Gastroesophageal sphincter (tissue), 4 donors: ENCODE results near the gene SECTM1. TPM values are rescaled to one million over a fixed set of nuclear protein-coding genes. Genes with fewer than 3 reads are reported as not detected.

Experiments used
- ATAC-seq: fragments of 150-250 bp; one replicate; pipeline ENCODE4 v1.9.1; 2016; ENCODE audit warnings: mild to moderate bottlenecking, moderate library complexity
- H3K27ac ChIP-seq, 4 donors: fragments of 200-600 bp; sonication (generic) in 3 of 4; 1 replicate in 3 of 4; 2 replicates in 1 of 4; pipeline ENCODE4 v1.5.1; 2016 to 2019
- H3K27me3 ChIP-seq: fragments of 200-600 bp; sonication (generic); one replicate; pipeline ENCODE4 v1.5.1; 2019
- H3K36me3 ChIP-seq, 2 donors: fragments of 200-600 bp; sonication (generic); one replicate each; pipeline ENCODE4 v1.5.1; 2019; ENCODE audit warnings: control low read depth in 1 of 2
- H3K4me1 ChIP-seq, 3 donors: fragments of 200-600 bp; sonication (generic); 1 replicate in 2 of 3; 2 replicates in 1 of 3; pipeline ENCODE4 v1.5.1; 2016 to 2019; ENCODE audit warnings: control low read depth in 2 of 3
- H3K4me3 ChIP-seq, 2 donors: fragments of 200-600 bp; sonication (generic); one replicate each; pipeline ENCODE4 v1.5.1; 2019; ENCODE audit warnings: mild to moderate bottlenecking in 1 of 2, moderate library complexity in 1 of 2
- H3K9me3 ChIP-seq, 3 donors: fragments of 200-600 bp; sonication (generic); one replicate each; pipeline ENCODE4 v1.5.1; 2017 to 2019; ENCODE audit warnings: control low read depth in 2 of 3
- EP300 ChIP-seq: sonication (generic); formaldehyde crosslinking; IDR thresholded peaks from one replicate; pipeline ENCODE4 v1.6.1; 2017; ENCODE audit warnings: antibody characterized with exemption, mild to moderate bottlenecking
- POLR2A ChIP-seq, 2 donors: fragments of 450-650 bp; IDR thresholded peaks; one replicate each; pipeline ENCODE4 v1.6.1; 2017; ENCODE audit warnings: antibody characterized with exemption in 2 of 2, mild to moderate bottlenecking in 2 of 2, moderate library complexity in 1 of 2
- POLR2AphosphoS5 ChIP-seq: sonication (generic); formaldehyde crosslinking; IDR thresholded peaks from one replicate; pipeline ENCODE4 v1.6.1; 2017; ENCODE audit warnings: antibody characterized with exemption
- WGBS, 2 donors: methylation state at CpG; one replicate each; pipeline ENCODE4 v1.1.5; 2018; ENCODE audit warnings: low coverage in 1 of 2; 5-methylcytosine and 5-hydroxymethylcytosine counted together
- total RNA-seq, 4 donors: library from RNA; depleted of rRNA; stranded (reverse); fragments of >200 nt; gene quantifications; one replicate each; pipeline ENCODE4 v1.1.0, GENCODE V29; 2016
- TF ChIP-seq, protein P1 (sequence below), 4 experiments: fragments of 200-600 bp in 2 of 4; fragments of 450-650 bp in 2 of 4; sonication (generic) in 1 of 4; IDR thresholded peaks; one replicate each; pipeline ENCODE4 v1.5.1; 2017 to 2019; ENCODE audit warnings: antibody characterized with exemption in 4 of 4, mild to moderate bottlenecking in 2 of 4, moderate library complexity in 2 of 4

The SECTM1 gene
- total RNA-seq, 4 donors from 2014 or later: 6.1 to 22.3 (median 17.6) TPM

DNA sequence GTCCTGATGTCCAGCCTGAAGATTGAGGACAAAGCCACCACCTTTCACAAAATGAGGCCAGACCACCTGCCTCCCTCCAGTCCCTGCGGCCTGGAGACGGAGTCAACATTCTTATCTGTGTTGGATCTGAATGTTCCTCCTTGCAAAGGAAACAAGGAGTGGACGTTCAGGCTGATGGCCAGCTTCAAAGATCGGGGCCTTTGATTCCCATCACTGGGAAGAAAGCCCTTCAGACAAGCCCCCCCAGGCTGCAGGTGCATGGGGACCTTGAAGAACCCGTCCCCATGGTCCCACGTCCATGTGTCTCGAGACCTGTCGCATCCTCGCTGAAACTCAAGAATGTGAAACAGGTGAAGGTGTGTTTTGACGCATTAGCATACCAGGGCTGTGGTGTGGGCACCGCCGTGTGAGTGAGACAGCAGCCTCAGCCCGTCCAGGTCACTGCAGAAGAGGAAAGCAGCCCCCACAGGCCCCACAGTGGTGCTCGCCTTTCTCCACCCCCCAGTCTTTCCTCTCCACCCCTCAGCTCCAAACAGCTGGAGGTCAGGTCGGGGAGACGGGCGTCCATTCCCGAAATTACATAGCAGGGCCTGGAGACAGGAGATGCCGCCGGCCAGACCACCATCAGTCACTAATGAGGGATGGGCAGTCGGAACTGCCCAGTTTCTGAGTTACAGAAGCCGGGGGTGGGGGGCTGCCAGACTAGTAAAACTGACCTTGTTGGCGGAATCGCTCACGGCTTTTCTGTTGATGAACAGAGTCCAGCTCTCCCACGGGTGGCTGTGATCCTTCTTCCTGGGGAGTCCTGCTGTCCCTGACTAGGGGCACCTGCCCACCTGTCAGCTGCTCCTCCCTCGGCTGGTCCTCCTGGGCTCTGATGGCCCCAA lies 59.2 kb downstream of the SECTM1 start:
- 60 to 64% methylated on average over 1 to 8 of the region's 27 CpGs for WGBS, 2 donors

DNA sequence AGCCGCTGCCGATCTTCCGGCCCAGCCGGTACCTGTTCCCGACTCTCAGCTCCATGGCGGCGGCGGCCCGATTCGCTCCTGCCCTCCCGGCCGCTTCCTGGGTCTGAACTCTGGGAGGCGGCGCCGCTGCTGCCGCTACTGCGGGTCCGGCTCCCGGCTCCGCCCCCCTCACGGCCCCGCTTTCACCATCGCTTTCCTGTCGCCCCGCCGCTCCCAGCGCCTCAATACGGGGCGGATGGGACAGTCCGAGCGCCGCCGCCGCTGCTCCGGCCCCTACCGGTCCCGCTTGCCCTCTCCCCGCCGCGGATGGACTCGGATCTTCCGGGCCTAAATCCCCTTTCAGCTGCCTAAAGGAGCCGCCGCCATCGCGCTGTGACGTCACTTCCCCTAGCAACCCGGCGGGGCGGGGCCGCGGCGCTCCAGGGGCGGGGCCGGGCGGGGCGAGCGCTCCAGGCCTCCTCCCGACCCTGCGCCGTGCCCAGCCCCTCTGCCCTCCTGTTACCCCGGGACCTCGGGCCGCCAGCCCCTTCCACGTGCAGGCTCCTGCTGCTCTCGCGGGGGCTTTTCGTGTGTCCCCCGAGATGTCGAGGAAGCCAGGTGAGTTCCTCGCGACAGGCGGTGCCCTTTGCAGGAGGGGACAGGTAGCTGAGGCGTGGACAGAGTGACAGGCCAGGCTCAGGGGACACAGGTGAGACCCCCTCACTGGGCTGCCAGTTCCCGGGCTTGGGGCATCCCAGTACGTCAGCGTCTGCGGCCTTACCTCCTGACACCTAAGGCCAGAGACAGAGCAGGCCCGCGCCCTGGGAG lies 60.0 kb downstream of the SECTM1 start, which contains the start of gene CSNK1D:
Gene CSNK1D (minus strand): TSS at position 374 of the 807 bp plus-strand sequence. CDS start 319 bp downstream, at position 55.
- H3K27ac ChIP-seq: peak within 1 kb of the TSS; percentile 98 to 100 (median 100)
- peaks cover 0 to 63% (median 46%) of the 10 kb centered on the region in 3 donors for H3K4me1 ChIP-seq
- H3K36me3 ChIP-seq: peaks cover 0 to 45% of the 10 kb centered on the region in 2 donors
- peak; percentile 95 for TF ChIP-seq POLR2AphosphoS5
- peak; percentile 92 to 94 for TF ChIP-seq POLR2A (IDR thresholded peaks at IDR 0.05)
- TF ChIP-seq EP300: peak; percentile 25
- TF ChIP-seq, protein P1, sequence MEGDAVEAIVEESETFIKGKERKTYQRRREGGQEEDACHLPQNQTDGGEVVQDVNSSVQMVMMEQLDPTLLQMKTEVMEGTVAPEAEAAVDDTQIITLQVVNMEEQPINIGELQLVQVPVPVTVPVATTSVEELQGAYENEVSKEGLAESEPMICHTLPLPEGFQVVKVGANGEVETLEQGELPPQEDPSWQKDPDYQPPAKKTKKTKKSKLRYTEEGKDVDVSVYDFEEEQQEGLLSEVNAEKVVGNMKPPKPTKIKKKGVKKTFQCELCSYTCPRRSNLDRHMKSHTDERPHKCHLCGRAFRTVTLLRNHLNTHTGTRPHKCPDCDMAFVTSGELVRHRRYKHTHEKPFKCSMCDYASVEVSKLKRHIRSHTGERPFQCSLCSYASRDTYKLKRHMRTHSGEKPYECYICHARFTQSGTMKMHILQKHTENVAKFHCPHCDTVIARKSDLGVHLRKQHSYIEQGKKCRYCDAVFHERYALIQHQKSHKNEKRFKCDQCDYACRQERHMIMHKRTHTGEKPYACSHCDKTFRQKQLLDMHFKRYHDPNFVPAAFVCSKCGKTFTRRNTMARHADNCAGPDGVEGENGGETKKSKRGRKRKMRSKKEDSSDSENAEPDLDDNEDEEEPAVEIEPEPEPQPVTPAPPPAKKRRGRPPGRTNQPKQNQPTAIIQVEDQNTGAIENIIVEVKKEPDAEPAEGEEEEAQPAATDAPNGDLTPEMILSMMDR (IDR thresholded peaks at IDR 0.05): no peak
- WGBS, 2 donors: no CpG with 5 or more reads among the region's 80 CpGs
- ATAC-seq: peak; percentile 94
- peak within 1 kb of the TSS; percentile 93 to 100 for H3K4me3 ChIP-seq
- H3K9me3 ChIP-seq: no peaks in the 10 kb centered on the region
- no peaks in the 10 kb centered on the region for H3K27me3 ChIP-seq

More for the DNA sequence above, 59.2 kb downstream of the SECTM1 start:
- no peaks in the 10 kb centered on the region for H3K9me3 ChIP-seq
- peaks cover 0 to 48% of the 10 kb centered on the region in 2 donors for H3K36me3 ChIP-seq
- ATAC-seq: no peak
- no peak for TF ChIP-seq POLR2AphosphoS5
- TF ChIP-seq EP300: no peak
- TF ChIP-seq POLR2A (IDR thresholded peaks at IDR 0.05): no peak
- TF ChIP-seq, protein P1 (IDR thresholded peaks at IDR 0.05): no peak
- peak overlapping the region; percentile 93 to 100 for H3K4me3 ChIP-seq
- H3K4me1 ChIP-seq: peaks cover 0 to 54% (median 38%) of the 10 kb centered on the region in 3 donors
- H3K27ac ChIP-seq: peak overlapping the region in 3 of 4 donors; percentile 100
- H3K27me3 ChIP-seq: no peaks in the 10 kb centered on the region

DNA sequence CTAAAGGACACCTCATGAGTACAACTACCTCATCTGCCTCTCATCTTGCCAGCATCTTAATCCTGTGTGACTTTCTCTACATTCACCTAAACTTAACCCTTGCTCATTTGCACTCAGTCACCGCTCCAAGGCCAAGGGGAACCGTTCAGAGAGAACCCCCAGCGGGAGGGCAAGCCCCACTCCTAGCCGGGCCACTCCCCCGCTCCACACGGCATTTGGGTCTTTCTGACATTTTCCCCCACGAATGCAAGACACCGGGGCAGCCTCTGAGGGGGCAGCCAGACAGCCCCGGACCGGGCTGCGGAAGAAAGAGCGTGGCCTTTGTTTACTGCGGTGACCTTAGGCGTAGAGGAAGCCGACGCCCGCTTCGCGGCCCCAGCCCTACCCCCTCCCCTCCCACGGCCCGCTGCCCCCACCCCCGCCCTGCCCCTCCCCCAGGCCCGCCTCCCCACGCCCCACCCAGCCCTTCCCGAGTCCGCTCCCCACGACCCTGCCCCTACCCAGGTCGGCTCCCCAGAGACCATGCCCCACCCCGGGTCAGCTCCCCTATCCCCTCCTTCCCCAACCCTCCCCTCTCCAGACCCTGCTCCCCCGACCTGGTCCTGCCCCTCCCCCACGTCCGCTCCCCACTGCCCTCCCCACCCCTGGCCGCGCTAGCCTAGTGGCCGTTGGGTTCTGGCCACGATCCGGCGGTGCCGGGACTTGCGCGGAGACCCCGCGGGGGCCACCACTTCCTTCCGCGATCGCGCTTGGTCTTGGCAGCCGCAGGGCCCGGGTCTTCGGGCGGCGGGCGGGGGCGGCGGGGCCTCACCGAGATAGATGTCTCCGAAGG lies 60.9 kb downstream of the SECTM1 start:
- WGBS, 2 donors: 0% methylated on average over 3 of the region's 57 CpGs; no CpG with 5 or more reads in 1 of the 2 donors
- Histone ChIP-seq H3K9me3 (no peaks in the 10 kb centered on the region), H3K27ac (peak overlapping the region; percentile 98 to 100 (median 100)), H3K36me3 (peaks cover 0 to 38% of the 10 kb centered on the region in 2 donors), H3K4me3 (peak overlapping the region; percentile 93 to 100), H3K27me3 (no peaks in the 10 kb centered on the region), H3K4me1 (peaks cover 0 to 71% (median 55%) of the 10 kb centered on the region in 3 donors)
- TF ChIP-seq, protein P1 (IDR thresholded peaks at IDR 0.05): no peak
- TF ChIP-seq POLR2A (IDR thresholded peaks at IDR 0.05) (no peak), EP300 (no peak), POLR2AphosphoS5 (no peak)
- peak; percentile 13 for ATAC-seq

DNA sequence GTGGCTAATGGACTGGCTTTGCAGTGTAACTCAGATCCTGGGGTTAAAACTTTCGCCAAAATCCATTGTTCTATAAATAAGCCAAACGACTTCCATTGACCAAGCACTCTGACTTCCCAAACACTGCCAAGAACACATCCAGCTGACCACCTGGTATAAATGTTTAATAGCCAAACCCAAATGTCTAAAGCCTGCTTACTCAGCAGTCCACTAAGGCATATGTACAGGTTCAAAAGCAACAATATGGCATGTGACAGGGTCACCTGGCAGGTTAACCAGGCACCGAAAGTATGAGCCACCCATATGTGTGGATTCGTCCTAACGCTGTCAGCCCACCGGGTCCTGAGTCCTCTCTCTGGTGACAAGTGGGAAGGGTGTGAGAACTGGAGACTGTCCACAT lies 62.2 kb downstream of the SECTM1 start:
- H3K4me1 ChIP-seq: peaks cover 2 to 84% (median 66%) of the 10 kb centered on the region in 3 donors
- TF ChIP-seq EP300 (no peak), POLR2A (IDR thresholded peaks at IDR 0.05) (no peak), POLR2AphosphoS5 (no peak)
- TF ChIP-seq, protein P1 (IDR thresholded peaks at IDR 0.05): no peak
- H3K4me3 ChIP-seq: peak overlapping the region in 1 of 2 donors; percentile 100
- no peaks in the 10 kb centered on the region for H3K27me3 ChIP-seq
- peaks cover 0 to 32% of the 10 kb centered on the region in 2 donors for H3K36me3 ChIP-seq
- ATAC-seq: no peak
- peak overlapping the region in 3 of 4 donors; percentile 100 for H3K27ac ChIP-seq
- 68 to 89% methylated on average over 3 to 6 of the region's 6 CpGs for WGBS, 2 donors
- H3K9me3 ChIP-seq: no peaks in the 10 kb centered on the region
